Activated CD8-positive, alpha-beta memory T cell treated with anti-CD3 and anti-CD28 coated beads for 48 hours (primary cell): Measurements from ENCODE around the gene ADAMTS2.

Source experiments
- DNase-seq, 3 experiments: peaks; one replicate each; pipeline ENCODE4 v3.0.0-alpha.2; 2020; ENCODE audit warnings: low read depth in 2 of 3, low spot score in 2 of 3

The ADAMTS2 gene

DNA sequence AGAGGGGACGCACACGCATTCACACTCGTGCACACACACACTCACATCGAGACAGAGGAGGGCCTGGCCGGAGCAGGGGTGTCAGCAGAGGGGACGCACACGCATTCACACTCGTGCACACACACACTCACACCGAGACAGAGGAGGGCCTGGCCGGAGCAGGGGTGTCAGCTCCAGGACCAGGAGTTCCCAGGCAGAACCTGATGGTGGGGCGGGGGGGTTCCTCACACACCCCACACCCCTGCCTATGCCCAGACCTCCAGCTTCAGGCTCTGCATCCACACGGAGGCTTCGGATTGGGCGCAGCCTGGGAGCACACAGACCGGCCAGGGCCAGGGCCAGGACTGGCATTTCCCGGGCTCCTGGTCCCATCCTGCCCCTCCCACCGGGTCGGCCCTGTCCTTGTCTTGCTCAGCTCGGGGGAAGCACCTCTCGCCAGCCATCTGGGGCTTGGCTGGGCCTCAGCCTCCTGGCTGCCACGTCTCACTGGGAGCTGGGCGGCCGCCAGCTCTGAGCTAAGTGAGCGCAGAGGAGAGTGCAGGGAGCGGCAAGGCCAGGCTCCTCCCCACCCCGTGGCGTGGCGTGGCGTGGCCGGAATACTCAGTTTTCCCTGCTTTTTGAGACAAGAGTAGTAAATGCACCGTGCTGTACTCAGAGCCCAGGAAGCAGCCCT lies 31.3 kb downstream of the ADAMTS2 start:
- no peak for DNase-seq

DNA sequence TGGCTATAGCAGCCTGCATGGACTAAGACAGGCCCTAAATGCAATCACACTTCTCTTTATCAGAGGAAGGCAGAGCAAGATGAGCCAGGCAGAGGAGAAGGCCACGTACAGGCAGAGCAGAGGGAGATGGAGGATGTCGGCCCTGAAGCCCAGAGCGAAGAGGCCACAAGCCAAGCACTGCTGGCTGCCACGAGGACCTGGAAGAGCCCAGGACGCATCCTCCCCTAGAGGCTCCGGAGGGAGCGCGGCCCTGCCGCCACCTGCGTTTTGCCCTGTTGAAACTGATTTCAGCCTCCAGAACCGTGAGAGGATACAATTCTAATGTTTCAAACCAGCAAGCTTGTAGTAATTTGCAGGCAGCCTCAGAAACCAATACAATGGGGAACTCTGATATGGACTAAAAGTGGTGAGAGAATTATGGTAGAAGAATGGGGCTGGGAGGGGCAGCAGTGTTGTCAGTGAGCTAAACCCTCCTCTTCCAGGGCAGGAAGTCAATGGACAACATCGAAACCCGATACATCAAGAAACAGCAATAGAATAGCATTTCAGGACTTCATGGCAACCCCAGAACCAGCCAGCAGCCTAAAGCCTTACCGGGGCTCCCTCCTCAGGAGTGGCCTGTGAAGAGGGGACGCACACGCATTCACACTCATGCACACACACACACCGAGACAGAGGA lies 32.6 kb downstream of the ADAMTS2 start:
- no peak for DNase-seq

DNA sequence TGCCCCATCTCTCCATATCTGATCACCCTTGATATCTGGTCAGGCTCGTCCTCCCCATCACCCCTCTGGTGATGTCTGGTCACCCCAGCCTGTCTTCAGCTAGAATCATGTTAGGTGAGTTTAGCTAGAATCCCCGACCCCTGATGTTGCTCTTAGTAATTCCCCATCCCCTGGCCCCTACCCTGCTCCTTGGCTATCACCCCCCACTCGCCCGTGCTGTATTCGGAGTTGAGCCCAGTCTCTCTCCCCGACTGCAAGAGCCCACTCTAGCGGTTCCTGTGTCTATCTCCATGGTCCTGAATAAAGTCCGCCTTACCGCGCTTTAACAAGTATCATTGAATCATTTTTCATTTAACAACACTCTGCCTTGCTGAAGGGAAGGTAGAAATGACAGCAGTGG lies 33.7 kb downstream of the ADAMTS2 start:
- no peak for DNase-seq

DNA sequence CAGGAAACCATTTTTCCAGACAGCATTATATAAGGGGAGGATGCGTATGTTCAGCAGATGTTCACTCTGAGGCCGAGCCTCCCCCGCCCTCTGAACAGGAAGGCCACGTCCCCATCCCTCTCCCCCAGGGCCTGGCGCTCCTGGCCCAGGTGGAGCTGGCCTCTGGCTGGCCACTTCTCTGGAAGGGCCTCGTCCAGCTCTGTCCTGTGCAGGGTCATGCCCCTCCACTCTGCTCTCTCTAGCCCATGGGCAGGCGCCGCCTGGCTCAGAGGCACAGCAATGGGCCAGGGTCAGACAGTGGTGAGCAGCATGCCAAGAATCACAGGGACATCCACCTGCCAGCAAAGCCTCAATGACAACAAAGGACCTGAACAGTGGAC lies 34.2 kb downstream of the ADAMTS2 start:
- DNase-seq: no peak

DNA sequence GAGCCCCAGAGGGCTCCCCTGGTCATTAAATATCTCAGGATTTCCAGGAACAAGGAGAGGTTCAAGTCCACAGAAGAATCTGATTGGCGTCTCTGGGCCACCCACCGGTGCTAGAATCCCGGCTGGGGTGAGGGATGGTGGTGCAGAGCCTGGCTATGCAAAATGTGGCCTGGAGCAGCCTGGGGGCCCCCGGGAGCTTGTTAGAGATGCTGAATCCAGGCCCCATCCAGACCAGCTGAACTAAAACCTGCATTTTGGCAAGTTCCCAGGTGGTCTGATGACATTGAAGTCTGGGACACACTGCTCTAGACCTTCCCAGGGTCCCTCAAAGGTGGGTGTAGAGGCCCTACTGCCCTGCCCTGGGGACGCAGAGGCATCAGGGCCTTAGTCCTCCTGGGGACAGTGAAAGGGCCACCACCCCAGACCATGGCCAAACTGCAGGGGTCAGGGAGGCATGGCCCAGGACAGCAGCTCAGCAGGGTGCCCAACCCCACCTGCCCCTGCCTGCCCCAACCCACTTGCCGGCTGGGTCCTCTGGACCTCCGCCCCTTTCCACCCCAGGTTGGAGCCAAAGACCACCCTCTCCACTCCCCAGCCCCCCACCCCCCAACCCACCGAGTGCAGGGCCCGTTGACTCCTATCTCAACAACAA lies 34.7 kb downstream of the ADAMTS2 start:
- DNase-seq: no peak

DNA sequence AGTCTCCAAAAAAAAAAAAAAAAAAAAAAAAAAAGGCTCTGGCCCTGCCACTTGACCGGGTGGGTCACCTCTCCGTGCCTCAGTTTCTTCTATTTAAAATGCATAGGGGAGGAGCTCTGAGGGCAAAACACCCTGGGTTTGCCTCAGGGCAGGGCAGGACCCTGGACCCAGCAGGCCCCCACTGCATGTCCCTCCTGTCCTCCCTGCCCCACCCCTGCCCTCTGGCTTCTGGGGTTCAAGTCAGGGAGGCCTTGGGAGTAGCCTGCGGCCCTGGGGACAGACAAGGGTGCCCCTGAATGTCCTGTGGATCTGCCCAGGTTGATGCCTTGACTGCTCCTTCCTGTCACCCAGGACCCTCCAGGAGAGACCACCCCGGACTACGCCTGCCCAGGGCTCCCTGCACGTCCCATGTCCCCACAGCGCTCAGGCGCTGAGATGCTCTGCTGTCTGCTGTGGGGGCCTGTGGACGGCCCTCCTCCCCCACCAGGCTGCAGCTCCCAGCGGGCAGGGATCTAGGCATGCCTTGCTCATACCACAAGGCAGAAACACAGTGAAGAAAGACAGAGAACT lies 35.4 kb downstream of the ADAMTS2 start:
- no peak for DNase-seq

DNA sequence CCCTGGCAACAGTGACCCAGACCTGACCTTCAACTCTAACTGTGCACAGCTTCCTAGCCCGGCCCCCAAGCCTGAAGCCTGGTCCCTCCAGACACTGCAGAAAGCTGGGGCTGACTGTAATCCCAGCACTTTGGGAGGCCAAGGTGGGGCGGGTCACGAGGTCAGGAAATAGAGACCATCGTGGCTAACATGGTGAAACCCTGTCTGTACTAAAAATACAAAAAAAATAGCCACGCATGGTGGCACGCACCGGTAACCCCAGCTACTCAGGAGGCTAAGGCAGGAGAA lies 35.9 kb downstream of the ADAMTS2 start:
- no peak for DNase-seq

DNA sequence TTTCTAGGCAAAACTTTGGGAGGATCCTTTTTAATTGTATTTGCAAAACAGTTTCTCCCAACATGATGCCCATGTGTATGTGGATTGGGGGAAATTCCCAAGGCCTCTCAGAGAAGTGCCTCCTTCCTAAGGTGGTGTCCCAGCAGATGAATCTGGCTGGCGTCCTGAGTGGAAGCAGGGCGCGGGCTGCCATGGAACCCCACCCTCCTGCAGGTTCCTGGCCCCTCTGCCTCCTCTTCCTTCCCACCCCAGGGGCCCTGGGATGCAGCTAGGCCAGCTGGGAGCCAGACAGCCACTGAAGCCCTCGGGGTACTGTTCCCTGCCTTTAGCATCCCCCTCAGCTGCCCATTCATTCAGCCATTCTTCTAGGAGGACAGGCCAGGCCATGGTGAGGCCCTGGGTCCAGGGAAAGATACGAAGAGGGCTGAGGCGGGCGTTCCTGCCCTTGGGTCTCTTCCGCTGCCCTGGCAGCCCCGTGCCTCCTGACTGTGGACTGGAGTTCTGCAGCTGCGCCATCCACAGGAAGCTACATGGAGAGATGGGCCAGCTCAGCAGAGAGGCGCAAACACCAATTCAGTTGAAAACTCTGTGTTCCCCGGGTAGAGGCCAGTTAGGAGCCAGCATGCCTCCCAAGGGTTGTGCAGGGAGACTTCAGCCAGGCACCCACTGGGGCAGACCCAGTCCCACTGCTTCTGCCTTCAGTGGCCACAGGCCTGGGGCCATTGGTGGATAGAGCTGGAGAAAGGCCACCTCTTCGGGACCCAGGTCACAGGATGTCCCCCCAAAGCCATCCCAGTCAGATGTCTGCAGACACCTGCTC lies 36.5 kb downstream of the ADAMTS2 start:
- no peak for DNase-seq

DNA sequence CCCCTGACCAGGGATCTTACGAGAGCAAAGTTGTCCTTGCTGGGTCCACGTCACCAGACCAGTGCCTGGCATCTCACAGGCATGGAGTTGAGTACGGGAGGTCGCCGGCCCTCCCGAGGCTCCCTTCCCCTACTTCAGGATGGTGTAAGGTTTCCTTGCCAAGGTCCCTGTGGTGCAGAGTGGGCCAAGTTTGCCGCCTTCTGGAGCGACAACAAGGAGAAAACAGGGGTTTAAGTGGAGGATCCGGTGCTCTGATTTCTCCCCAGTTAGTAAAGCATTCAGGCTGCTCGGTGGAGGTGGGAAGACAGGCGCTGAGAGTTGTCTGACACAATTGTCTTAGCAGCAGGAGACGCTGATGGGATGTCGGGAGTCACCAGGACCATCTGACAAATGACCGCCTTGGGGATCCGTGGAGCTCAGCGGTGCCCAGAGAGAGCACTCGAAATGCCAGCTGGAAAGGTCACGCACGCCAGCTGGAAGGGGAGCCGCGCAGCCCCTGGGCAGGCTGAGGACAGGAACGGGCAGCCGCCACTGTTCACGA lies 37.3 kb downstream of the ADAMTS2 start:
- no peak for DNase-seq

DNA sequence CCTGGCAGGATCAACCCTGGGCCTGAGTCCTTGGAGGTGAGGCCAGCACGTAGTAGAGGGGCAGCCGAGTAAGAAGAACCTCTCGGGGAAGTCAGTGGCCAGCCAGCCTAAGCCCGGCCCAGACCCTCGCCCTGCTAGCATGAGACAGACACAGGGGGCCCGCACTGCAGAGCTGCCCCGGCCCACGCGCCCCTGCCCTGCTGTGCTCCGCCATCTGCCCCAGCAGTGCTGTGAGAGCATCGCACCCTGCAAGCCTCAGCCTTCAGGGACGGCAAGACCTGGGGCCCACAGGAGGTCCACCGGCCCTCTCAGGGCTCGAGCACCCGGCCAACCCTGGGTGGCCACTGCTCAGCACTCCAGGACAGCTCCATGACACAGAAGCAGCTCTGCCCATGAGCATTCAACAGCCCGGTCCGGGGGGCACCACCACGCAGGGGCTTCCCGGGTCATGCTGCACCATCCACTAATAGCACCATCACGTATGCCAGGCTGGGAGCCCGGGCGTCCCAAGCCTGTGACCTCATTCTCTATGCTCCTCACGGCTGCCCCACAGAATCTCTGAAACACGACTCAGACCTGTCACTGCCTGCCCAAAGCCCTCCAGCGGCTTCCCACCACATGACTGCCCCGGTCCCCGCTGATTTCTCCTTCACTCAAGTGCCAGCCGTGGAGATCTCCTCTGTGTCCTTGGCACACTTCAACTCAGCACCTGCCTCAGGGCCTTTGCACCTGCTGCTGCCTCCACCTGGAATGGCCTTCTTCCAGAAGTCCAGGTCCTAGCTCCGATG lies 38.1 kb downstream of the ADAMTS2 start:
- DNase-seq: no peak

DNA sequence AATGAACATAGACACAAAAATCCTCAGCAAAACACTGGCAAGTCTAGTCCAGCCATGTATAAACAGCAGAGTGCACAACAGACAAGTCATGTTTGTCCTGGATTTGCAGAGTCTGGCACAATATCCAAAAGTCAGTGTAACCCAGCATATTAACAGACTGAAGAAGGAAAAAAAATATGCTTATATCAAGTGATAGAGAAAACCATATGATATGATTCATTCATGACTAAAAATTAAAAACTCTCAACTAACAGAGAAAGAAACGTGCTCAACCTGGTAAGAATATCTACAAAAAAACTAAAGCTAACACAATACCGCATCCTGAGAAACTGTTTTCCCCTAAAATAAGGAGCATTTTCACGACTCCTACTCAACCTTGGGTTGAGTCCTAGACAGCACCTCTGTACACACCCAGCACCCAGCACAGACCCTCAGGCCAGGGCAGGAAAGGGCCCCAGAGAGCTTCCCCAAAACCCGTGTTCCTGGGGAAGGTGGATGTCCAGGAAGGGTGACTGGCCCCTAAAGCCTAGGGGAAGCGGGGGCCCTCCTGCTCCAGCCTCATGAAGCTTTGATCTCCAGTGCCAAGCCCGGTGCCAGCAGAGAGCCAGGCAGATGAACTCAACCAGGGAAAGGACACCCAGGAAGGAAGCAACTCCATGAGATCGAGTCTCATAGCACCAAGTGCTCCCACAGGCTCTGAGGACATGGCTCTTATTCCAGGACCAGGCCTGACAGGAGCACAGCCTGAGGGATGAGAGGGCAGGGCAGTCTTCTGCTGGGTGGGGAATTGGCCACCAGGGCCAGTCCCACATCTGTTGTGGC lies 38.9 kb downstream of the ADAMTS2 start:
- no peak for DNase-seq

DNA sequence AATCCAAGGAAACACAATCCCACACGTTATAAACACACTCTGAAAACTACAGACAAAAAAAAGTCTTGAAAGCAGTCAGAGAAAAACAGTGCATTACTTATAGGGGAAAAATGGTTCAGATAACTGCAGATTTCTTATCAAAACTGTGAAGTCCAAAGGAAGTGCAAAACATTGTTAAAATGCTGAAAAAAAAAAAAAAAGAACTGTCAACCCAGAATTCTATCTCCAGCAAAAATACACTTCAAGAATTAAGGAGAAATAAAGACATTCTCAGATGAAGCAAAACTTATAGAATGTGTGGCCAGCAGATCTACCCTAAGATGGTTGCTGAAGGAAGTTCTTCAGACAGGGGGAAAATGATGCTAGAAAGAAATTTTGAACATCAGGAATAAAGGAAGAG lies 40.4 kb downstream of the ADAMTS2 start:
- no peak for DNase-seq

DNA sequence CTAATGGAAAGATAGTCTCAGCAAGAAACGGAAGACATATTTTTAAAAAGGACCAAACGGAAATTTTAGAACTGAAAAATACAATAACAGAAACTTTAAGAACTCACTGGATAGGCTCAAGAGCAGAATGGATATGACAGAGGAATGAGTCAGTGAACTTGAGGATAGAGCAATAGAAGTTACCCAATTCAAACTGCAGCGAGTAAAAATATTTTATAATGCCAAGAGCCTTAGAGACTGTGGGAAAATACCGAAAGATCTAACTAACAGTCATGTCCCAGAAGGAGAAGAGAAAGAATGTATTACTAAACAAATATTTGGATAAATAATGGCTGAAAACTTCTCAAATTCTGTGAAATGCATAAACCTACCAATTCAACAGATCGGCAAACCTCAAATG lies 40.8 kb downstream of the ADAMTS2 start:
- DNase-seq: no peak

DNA sequence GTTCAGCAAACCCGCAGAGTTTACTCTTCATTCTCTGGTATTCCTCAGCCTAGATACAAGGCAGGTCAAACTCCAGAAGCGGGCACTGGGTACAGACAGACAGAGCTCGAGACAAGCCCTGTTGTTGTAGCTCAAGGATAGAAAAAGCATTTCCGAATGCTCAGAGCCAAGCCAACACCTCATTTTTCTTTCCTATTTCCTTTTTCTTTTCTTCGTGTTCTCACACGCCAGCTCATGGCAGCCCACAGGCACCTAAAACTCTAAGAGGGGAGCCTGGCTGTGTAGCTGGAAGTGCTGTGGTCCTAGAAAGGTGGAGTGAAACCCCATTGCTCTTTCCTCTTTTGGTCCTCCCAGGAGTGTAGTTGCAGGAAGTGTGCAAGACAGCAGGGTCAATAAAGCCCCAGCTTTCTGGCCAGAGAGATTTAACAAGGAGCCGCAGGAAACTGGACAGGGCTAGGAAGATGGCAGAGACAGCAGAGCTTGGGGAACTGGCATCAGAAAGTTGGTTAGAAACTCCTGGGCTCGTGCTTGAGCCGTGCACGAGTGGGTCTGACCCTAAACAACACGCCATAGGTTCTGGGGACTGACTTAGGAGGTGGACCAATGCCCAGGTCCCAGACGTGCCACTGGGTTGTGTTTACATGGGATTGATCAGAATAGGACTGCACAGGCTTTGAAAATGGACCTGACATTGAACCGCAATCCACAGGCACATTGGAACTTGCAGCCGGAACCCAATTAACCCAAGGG lies 41.6 kb downstream of the ADAMTS2 start:
- DNase-seq: no peak

DNA sequence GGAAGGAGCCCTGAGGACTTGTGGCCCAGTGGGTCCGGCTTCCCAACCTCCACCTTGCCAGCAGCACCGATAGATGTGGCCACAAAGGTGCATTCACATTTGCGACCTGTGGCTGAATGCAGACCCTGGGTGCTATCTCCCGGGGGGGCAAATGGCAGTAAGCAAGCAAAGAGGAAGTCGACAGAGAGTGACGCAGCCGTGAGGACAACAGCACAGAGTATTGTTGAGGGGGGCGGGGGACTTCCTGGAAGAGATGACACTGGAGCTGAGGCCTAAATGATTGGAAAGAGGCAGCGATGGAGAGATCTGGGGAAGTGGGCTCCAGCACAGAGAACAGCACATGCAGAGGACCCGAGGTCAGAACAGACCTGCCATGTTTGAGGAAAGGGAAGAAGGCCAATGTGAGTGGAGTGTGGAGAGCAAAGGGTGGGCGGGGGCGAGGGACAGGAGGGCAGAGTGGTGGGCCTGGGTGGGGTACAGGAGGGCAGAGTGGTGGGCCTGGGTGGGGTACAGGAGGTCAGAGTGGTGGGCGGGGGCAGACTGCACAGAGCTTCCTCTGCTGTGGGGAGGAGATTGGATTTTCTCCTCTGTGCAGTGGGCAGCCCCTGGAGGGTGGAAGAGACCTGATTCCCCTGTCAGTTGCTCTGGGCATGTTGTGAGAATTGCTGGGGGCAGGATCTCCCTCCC lies 42.6 kb downstream of the ADAMTS2 start:
- no peak for DNase-seq

DNA sequence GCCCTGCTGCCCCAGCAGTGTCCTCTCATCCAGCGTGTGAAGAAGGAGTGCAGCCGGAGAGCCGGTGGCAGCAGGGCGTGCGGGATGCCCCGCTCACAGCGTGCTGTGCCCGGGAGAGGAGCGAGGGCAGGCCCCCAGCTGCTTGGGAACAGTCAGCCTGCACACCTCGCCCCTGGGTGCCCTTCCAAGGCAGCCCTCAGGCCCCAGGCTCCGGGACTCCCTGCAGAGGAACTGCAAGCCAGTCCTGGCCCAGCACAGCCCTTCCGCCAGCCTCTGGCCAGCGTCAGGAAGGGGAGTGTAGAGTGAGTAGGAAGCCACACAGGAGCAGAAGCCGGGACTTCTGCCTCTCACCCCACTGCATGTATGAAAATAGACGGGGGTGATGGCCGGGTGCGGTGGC lies 43.5 kb downstream of the ADAMTS2 start:
- no peak for DNase-seq

DNA sequence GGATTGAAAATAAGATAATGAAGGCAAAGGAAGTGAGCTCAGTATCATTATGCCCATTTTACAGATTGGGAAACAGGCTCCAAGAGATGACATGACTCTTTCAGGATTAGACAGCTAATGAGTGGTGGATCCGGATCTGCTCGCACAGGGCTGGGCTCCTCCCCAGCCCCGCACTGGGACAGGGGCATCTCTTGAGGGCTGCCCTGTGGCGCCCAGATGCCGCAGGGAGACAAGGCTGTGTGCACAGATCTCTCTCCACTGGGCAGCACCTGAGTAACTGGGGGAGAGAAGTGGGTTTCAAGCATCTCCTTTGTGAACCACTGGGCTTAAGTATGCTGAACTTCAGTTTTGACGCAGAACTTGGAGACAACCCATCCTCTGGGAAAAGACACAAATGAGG lies 43.9 kb downstream of the ADAMTS2 start:
- DNase-seq: no peak

DNA sequence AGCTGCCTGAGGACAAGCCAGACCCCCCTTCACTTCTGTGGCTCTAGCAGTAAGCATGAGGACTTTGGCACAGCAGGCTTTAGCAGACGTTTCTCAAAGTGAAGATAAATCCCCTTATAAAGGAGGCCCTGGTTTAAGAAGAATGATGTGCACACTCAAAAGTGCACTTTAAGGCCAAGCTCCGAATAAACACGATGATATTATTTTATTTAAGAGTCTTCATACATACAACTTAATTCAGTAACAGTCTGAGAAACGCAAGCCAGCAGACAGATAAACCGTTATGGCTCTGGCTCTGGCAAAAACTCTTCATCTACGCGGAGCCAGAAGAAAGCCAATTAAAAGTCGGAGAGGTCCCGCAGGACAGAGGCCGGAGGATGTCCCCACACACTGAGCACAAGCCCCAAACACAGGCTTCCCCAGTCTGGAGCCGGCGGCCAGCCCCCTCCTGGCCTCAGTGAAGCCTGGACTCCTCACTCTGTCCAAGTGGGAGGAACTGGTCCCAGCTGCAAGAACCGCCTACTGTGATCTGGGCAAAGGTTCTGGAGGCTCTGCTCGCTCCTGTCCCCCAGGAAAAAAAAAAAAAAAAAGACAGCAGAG lies 44.6 kb downstream of the ADAMTS2 start:
- DNase-seq: no peak
